Measurements from ENCODE around the gene SBSN.

The SBSN gene

DNA sequence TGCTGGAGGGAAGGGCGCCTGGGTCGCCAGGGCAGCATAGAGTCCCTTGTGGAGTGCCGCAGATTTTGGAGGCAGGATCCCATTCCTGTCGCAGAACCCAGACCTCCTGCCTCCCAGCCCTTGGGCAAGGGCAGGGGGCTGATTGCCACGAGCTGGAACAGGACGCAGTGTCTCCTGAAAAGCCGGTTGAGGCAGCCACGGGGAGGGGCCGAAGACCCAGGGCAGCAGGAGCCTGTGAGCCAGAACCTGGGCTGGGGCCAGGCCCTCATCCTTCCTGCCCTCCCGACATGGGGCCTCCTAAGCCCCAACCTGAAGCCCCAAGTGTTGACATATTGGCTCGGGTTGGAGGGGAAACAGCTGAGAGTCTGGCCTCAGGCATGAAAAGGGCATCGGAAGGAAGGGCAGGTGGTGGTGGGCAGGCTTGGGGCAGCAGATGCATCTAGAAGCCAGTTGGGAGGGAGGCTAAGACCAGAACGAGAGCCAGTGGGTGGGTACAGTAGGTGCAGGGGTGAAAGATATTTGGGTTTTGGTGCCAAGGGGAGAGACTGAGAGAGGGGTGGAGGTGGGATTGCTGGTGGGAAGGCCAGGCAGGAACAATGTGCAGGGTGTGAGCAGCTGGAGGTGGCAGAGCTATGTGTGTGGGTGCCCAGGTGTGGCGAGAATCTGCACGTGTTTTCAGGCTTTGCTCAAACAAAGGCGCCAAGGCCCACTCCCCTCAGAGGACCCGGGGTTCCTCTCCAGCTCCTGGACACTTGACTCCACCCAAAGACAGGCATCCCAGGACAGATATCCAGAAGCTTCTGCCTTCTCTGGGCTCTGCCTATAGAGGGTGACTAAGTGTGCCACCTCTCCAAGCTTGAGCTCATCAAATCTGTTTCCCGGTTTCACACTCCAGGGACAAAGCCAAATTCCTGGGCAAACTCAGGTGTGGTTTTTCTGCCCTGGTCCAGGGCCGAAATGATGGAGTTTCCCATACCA lies 1.4 kb upstream of the SBSN start:
- no peak for DNase-seq

DNA sequence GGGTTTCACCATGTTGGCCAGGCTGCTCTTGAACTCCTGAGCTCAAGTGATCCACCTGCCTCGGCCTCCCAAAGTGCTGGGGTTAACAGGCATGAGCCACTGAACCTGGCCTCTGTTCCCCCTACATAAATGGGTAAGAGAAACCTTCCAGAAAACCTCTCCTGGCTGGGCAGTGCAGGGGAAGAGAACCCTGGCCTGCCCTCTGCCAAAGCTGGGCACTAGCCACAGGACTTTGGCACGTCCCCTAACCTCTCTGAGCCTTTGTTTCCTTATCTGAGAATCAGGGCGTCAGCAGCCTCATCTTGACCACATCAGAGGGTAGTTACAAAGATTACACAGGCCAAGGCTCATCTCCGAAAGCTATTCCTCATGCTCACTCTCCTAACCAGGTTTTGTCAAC lies 2.2 kb downstream of the SBSN start:
- DNase-seq, result no peak

DNA sequence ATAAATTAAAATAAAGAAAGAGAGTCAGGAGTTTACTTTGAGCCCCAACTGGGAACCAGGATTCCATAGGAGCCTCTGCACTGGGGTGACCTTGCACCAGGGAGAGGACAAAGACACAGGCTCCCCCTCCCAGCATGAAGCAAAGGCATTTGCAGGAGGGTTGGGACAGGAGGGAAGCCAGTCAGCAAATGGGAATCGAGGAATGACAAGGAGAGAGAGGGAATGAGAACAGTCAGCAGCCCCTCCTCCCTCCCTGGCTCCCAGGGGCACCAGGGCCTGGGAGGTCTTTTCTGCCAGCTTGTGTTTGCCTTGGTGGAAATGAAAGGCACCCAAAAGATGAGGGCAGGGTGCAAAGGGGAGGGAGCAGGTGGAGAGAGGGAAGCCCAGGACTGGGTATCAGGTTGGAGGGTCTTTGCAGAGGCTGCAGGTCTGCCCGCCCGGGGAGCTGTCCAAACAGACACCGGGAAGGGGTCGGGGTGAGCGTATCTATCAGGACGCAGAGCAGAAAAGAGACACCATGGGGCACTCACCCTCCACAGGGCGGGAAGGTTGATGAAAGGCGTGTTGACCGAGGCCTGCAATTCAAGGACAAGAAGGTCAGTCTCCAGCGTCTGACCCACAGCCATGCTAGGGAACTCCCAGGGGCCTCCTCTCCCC lies 3.8 kb downstream of the SBSN start:
- no peak for DNase-seq

- DNase-seq, result no peak
These were observed 5.3 kb downstream of the SBSN start for GRCh38 chr19:35522745-35523327.

- DNase-seq, result no peak
These were observed 6.9 kb downstream of the SBSN start for GRCh38 chr19:35521124-35521743.

DNA sequence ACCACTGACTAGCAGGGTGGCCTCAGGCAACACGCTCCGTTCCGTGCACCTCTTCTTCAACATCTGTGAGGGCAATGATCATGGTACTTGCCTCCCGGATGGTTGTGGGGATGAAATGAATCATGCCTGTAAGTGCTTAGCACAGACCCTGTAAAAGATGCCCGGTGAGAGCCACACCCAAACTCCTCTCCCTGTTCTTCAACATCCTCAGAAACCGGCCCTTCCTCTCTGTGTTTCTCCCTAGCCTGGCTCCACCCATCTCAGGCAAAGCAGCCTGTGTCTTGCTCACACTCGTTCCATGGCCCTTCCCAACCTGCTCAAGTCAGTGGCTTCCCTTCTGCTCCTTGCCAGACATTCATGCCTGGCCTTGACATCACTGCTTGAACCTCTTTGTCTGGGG lies 8.8 kb downstream of the SBSN start:
- no peak for DNase-seq

DNA sequence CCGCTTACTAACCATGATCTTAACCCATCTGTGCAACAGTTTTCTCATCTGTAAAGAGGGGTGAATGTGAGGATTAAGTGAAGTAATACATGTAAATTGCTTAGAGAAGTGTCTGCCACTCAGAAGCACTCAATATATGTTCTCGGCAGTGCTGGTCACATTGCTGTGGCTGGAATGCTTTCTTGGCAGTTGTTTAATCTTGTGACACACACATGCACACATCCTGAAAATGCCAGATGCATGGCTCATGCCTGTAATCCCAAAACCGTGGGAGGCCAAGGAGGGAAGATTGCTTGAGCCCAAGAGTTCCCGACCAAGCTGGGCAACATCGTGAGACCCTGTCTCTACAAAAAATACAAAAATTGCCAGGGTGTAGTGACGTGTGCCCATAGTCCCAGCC lies 9.8 kb downstream of the SBSN start:
- DNase-seq, result no peak

GRCh38 chr19:35517342-35517741 lies 10.8 kb downstream of the SBSN start:
- no peak for DNase-seq

DNA sequence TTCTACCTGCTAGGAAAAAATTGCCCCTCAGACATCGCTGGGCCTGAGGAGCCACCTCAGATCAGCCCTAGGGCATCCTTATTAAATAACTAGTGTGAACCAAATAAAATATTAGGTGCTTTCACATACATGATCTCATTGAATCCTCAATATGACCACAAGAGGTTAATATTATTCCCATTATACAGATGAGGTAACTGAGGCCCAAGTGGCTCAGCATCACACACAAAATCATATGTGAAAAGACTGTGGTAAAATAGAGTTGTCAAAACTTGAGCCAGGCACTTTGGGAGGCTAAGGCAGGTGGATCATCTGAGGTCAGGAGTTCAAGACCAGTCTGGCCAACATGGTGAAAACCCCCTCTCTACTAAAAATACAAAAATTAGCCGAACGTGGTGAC lies 11.8 kb downstream of the SBSN start:
- no peak for DNase-seq

DNA sequence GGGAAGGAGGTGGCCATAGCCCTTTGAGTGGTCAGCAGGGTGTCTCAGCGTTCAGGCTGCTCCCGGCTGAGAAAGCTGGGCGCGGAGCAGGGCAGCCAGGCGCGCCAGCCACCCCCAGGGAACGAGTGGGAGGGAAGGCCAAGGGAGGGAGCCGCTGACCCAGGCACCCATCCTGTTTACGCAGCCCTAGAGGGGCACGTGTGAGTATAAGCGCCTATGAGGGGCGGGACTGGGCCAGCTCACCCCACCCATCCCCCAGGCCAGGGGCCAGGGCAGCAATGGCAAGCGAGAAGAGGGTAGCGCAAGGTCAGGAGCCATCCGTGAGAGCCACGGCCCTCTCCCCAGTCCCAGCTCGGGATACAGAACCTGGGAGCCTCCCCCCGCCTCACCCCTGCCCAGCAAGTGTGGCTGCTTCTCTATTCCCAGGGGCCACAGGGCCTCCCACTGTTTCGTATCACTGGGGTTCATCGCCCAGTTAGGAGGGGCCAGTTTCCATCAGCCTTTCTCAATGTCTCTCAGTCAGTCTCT lies 13.8 kb downstream of the SBSN start:
- DNase-seq, result no peak

DNA sequence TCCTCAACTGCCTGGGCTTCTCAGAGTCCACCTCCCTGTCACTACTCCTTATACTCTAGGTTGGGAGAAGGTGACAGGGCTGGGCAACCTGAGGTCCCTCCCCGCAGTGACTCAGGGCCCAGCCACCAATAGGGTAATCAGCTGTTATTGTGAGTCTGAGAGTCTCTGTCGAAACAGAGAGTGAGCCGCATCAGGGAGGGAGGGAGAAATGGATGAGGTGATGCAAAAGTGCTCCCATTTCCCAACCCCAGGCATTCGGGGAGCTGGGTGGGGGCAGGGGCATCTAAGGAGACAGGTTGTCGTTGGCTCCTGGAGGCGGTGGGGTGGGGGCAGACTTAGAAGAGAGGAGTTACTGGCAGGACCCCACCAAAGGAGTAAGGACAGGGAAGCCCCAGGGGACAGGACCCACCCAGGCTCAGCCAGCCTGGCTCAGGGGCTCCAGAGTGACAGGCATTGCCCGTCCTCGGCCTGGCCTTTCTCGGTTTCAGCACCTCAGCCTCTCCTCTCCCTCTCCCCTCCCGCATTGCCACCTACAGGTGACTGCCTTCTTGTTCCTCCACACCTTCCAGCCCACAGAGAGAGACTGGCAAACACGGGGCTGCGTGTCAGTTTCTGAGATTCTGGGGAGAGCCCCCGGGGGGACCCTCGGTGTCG lies 14.4 kb downstream of the SBSN start, which contains the start of gene DMKN:
DMKN (minus strand) TSS at position 22 of the 654 bp plus-strand sequence. CDS start 174 bp downstream, outside the sequence.
- DNase-seq, result no peak

DNA sequence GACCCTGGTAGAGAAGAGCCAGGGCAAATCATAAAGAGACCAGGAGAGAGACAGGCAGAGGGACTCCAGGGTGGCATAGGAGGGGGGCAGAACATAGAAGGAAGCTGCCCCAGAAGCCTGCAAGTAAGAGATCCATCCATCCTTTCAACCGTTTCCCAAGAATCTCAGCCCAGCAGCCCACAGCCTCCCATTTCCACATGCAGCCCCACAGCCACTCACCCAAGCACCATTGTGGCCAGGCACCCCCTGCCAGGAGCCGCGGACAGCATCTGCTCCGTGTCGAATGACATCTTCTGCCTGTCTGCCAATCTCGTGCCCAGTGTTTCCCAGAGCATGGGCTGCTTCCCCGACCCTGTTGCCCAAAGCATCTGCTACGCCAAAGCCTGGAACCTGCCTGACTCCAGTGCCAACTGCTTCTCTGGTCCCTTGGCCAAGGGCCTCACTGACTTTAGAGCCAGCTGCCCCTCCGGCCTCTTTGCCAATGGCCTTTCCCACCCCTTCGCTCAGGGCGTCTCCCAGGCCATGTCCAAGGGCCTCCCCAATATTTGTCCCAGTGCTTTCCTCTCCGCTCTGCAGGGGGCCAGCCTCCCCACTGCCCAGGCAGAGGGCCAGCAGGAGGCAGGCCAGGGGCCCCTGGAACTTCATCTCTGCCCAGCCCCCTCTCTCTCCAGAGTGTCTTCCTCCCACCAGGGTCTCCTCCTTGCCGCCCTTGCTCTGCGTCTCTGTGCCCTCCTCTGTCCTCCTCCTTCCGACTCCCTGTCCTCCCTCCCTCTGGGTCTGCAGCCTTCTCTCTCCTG lies 15.1 kb downstream of the SBSN start:
- DNase-seq, result no peak

DNA sequence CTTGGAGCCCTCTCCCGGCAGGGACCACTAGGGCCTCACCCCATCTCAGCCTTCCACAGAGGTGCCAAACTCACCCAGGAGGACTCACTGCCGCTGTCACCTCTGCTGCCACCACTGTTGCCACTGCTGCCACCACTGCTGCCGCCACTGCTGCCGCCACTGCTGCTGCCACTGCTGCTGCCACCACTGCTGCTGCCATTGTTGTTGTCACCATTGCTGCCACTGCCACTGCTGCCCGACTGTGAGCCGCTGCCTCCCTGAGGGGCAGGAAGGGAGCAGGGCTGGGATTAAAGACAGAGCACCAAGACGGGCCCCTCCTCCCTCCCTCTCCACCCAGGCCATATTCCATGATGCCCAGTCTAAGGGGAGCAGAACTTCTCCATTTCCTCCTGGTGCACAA lies 16.8 kb downstream of the SBSN start:
- no peak for DNase-seq

DNA sequence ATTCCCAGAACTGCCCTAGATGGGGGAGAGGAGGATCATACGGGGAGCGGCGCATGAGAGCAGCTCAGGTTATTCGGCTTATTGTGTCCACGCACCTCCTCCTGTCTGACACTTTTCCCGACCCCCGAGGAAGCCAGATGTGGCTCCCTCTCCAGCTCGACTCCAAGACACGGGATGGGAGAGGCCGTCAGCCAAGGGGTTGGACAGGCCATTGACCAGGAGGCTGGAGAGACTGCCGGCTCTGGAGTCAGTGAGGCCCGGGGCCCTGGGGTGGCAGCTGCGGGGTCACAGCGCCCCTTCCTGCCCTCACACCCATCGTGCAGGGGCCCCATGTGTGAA lies 17.5 kb downstream of the SBSN start:
- no peak for DNase-seq

DNA sequence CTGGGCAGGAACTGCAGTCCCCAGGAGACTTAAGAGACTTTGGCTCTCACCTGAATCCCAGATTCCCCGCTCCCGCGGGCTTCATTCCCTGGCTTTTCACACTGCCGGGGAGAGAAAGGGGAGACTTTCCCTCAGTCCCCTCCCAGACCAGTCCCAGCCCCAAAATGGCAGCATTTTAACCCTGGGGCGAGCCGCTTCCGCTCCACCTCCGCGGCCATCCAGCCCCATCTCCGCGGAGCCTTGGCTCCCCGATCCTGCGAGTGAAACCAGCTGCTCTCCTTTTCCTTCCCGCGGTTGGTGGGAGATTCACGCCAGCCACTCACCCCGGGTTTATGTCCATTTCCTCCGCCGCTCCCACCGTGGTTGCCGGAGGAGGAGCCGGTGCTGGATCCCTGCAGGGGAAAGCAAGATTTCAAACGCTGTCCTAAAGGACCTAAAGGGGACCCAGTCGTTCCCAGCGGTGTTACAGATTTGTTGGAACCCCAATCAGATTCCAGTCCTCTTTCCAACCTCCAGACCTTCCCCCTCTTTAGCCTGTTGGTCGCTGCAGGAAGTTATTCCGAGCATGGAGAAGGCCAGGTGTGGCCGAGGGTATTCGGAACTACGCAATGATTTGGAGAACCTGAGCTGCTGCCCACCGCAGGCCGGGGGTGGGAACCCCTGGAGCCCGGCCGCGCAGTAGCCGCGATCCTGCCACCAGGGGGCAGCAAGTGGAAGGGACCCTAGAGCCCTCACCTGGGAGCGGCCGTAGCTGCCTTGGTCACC lies 18.1 kb downstream of the SBSN start:
- peak; percentile 51 for DNase-seq

GRCh38 chr19:35509018-35509652 lies 19.0 kb downstream of the SBSN start:
- DNase-seq, result no peak

DNA sequence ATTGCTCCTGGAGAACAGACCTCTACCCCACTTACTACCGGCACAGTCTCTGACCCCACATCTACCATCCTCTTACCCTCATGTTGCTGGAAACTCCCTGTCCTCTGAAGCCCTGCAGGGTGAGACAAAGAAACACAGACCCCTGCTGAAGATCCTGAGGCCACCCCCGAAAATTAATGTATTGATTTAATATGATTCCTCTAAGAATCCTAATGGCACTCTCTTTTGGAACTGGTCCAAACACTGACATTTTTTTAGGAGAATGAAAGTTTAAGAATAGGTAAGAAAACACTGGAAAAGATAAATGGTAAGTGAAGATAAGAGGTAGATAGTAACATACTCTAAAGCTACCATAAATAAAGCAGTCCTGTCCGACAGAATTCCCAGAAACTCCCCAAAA lies 20.0 kb downstream of the SBSN start:
- no peak for DNase-seq

DNA sequence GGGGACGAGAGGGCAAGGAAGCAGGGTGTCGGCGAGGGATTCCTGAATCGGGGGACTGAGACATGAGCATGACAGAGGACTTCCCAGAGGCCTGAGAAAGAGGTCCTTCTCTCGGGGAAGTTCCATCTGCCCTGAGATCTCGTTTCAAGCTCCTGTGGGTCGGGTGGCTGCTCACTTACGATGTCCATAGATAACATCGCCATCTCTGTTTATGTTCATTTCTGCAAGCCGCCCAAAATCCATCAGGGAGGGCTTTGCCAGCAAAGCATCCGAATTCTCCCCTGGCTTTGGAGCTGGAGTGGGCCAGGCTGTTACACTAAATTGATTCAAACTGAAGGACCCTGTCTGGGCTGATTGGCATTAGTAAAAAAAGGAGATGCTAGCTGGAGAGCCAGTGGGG lies 20.6 kb downstream of the SBSN start:
- no peak for DNase-seq

GRCh38 chr19:35506011-35506410 lies 22.1 kb downstream of the SBSN start:
- no peak for DNase-seq

- no peak for DNase-seq
These were observed 25.4 kb downstream of the SBSN start for GRCh38 chr19:35502751-35503150.

DNA sequence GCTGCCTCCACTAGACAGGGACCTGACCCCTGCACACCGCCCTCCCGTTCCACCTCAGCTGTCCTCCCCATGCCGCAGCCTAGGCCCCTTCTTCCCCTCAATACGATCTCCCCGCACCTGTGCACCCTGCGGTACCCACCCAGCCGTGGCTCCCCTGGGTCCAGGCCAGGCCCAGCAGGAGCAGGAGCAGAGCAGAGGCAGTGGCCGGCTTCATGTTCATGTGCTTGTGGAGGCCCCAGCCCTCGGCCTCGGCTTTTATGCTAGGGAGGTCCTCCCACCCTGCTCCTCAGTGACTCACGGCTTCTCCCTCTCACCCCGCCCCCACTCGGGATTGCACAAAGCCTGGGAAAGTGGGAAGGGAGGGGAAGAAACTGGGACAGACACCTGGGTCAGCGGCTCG lies 26.4 kb downstream of the SBSN start:
- no peak for DNase-seq

All from NCI-H1436 (cell line).